Adrenal gland (tissue), 12 donors: ENCODE data around the gene NR5A2. TPM values are rescaled to one million over a fixed set of nuclear protein-coding genes. Genes with fewer than 3 reads are reported as not detected.

ENCODE experiments used
- DNase-seq, 7 donors: peaks; one replicate each; pipeline ENCODE4 v3.0.0-alpha.2; 2019 to 2020
- H3K27ac ChIP-seq, 5 donors: fragments of 200-600 bp; sonication (generic) in 4 of 5; 1 replicate in 3 of 5; 2 replicates in 2 of 5; pipeline versions ENCODE4 v1.5.1 to v1.8.0; 2016 to 2020; ENCODE audit warnings: mild to moderate bottlenecking in 1 of 5
- H3K27me3 ChIP-seq: fragments of 200-600 bp; 2 replicates; pipeline ENCODE4 v1.8.0; 2021
- H3K36me3 ChIP-seq, 2 donors: fragments of 200-600 bp; replicated peaks in 1 of 2; 1 replicate in 1 of 2; 2 replicates in 1 of 2; pipeline versions ENCODE4 v1.5.1 to v1.8.0; 2018 to 2022
- H3K4me1 ChIP-seq, 2 donors: fragments of 200-600 bp; replicated peaks in 1 of 2; 1 replicate in 1 of 2; 2 replicates in 1 of 2; pipeline versions ENCODE4 v1.5.1 to v1.8.0; 2018 to 2021
- H3K4me3 ChIP-seq, 4 donors: fragments of 200-600 bp; sonication (generic) in 3 of 4; one replicate each; pipeline ENCODE4 v1.5.1; 2016 to 2018
- H3K9me3 ChIP-seq, 3 donors: fragments of 200-600 bp; sonication (generic) in 1 of 3; replicated peaks in 1 of 3; 1 replicate in 2 of 3; 2 replicates in 1 of 3; pipeline versions ENCODE4 v1.5.1 to v1.8.0; 2016 to 2021
- POLR2A ChIP-seq, 2 donors: fragments of 450-650 bp; IDR thresholded peaks; one replicate each; pipeline ENCODE4 v1.6.1; 2017; ENCODE audit warnings: antibody characterized with exemption in 2 of 2, mild to moderate bottlenecking in 2 of 2, moderate library complexity in 1 of 2
- WGBS, 4 donors: extraction: QIAGEN DNeasy Blood & Tissue Kit in 2 of 4; methylation state at CpG; one replicate each; pipeline versions ENCODE4 v1.1.5 to v1.1.7; 2013 to 2017; 5-methylcytosine and 5-hydroxymethylcytosine counted together
- intact Hi-C, 2 donors: fragments of 100-400 bp; cut with DNase I; formaldehyde crosslinking; loops; one replicate each; pipeline versions ENCODE4 v1.14.1 to v1.15.0; 2022 to 2023
- polyA plus RNA-seq, 3 donors: library from polyadenylated mRNA; stranded (reverse); fragments of 200-250 nt in 2 of 3; fragments of 350-450 nt in 1 of 3; fragmentation: Illumina TruSeq in 1 of 3; extraction: RNeasy Lipid Tissue Mini Kit (QIAGEN cat#74804) in 1 of 3; gene quantifications; one replicate each; pipeline ENCODE4 v1.2.3, GENCODE V29; 2013 to 2014
- total RNA-seq, 9 donors: library from RNA; depleted of rRNA in 4 of 9; stranded (reverse); fragments of >200 nt in 4 of 9; fragments of 120-200 nt in 1 of 9; fragmentation: NEBNext Ultra II Directional in 1 of 9; extraction: Animal tissue kit (Norgen Biotek cat#: 25700) in 1 of 9; gene quantifications; one replicate each; pipeline versions ENCODE4 v1.1.0 to v1.2.4, GENCODE V29; 2013 to 2023
- TF ChIP-seq, protein P1 (sequence below), 6 experiments: fragments of 450-650 bp in 4 of 6; fragments of 200-600 bp in 2 of 6; sonication (generic) in 1 of 6; IDR thresholded peaks; 1 replicate in 5 of 6; 2 replicates in 1 of 6; pipeline versions ENCODE4 v1.5.1 to v1.8.0; 2016 to 2021; ENCODE audit warnings: antibody characterized with exemption in 6 of 6, mild to moderate bottlenecking in 2 of 6, moderate library complexity in 1 of 6
- donor health status: healthy with polysubstance abuse.
- donor health status: Bipolar disorder and iron deficiency.
- donor health status: DM: yes; HTN: yes; CAD: no.
- donor health status: DM: no; HTN: no; CAD: no.
- donor health status: DM: no; HTN: no; CAD: no.
- donor health status: DM: yes; HTN: yes; CAD: no.

The NR5A2 gene
- total and polyA plus RNA-seq, 12 donors, result 0.40 to 17.3 (median 0.94) TPM

DNA sequence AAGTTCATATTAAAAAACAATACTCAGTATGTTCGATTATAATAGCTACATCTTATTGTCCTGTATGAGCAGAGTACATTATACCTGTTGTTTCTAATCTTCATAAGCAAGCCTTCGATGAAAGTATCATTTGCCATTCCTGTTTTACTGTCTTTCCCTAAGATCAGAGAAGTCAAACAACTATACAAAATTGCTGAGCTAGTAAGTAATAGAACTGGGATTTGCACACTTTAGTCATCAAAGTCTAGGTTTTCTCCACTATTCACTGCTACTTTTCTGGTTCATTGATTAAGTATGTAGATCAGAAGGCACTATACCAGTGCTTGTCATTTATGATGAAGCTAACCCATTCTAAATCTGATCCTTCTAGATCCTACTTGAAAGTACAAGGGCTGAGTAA lies 108.9 kb downstream of the NR5A2 start:
- intact Hi-C loops, result no loop called here
- Histone ChIP-seq H3K4me1 (peaks cover 0 to 6% of the 10 kb centered on the region in 2 donors), H3K27ac (no peak overlapping the region), H3K4me3 (no peak overlapping the region), H3K27me3 (no peaks in the 10 kb centered on the region), H3K9me3 (no peaks in the 10 kb centered on the region), H3K36me3 (no peaks in the 10 kb centered on the region)
- no peak for DNase-seq
- no peak for TF ChIP-seq POLR2A (IDR thresholded peaks at IDR 0.05)
- TF ChIP-seq, protein P1, sequence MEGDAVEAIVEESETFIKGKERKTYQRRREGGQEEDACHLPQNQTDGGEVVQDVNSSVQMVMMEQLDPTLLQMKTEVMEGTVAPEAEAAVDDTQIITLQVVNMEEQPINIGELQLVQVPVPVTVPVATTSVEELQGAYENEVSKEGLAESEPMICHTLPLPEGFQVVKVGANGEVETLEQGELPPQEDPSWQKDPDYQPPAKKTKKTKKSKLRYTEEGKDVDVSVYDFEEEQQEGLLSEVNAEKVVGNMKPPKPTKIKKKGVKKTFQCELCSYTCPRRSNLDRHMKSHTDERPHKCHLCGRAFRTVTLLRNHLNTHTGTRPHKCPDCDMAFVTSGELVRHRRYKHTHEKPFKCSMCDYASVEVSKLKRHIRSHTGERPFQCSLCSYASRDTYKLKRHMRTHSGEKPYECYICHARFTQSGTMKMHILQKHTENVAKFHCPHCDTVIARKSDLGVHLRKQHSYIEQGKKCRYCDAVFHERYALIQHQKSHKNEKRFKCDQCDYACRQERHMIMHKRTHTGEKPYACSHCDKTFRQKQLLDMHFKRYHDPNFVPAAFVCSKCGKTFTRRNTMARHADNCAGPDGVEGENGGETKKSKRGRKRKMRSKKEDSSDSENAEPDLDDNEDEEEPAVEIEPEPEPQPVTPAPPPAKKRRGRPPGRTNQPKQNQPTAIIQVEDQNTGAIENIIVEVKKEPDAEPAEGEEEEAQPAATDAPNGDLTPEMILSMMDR (IDR thresholded peaks at IDR 0.05), result no peak
- 73 to 86% (median 77%) methylated on average over 2 of the region's 2 CpGs for WGBS, 4 donors

DNA sequence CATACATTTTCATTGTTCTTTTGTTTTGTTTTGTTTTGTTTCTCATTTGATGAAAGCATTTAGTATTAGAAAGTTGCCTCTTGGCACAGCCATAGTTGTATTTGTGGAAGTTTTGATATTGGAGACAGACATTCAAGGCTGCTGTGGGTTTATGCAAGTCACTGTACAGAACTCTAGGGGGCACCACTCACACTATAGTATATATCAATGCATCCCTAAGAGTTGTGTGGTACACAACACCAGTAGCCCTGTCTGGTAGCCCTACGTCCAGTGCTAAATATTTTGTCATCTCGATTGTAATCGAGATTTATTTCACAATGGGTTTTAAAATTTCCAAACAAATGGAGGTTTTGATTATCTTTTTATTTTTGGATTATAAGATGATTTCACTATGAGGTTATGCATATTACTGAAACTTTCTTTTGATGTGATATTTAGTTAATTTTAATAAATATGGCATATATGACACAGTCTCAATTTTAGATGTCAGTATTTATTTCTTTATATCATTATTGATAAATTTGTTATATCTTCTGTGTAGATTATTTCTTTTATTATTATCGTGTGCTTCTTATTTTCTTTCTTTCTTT lies 112.2 kb downstream of the NR5A2 start:
- intact Hi-C loops, result no loop called here
- Histone ChIP-seq H3K4me1 (no peaks in the 10 kb centered on the region), H3K36me3 (no peaks in the 10 kb centered on the region), H3K4me3 (no peak overlapping the region), H3K27ac (no peak overlapping the region), H3K27me3 (no peaks in the 10 kb centered on the region), H3K9me3 (no peaks in the 10 kb centered on the region)
- WGBS, 4 donors, result 65 to 77% (median 69%) methylated on average over 4 of the region's 4 CpGs
- peak in 1 of 7 donors; percentile 17 for DNase-seq
- TF ChIP-seq, protein P1 (IDR thresholded peaks at IDR 0.05), result peak; percentile 11 to 44 (median 37)
- no peak for TF ChIP-seq POLR2A (IDR thresholded peaks at IDR 0.05)

DNA sequence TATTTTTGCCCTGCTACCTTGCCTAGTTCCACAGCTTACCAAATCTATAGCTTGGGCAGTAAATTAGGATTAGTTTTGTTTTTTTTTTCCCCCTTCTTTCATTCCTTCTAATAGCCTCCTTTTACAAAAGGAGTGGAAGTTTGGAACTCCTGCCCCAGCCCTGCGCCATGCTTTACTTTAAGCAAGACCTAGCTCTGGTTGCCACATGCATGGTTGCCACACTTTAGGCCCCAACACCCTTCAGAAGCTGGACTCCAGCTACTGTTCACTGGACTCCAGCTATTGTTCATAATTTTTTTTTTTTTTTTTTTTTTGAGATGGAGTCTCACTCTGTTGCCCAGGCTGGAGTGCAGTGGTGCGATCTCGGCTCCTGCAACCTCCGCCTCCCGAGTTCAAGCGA lies 115.8 kb downstream of the NR5A2 start:
- DNase-seq, result no peak
- 78 to 94% (median 84%) methylated on average over 6 of the region's 6 CpGs for WGBS, 4 donors
- no peaks in the 10 kb centered on the region for H3K36me3 ChIP-seq
- H3K27ac ChIP-seq, result no peak overlapping the region
- H3K9me3 ChIP-seq, result no peaks in the 10 kb centered on the region
- H3K4me1 ChIP-seq, result no peaks in the 10 kb centered on the region
- TF ChIP-seq, protein P1 (IDR thresholded peaks at IDR 0.05), result no peak
- no peak for TF ChIP-seq POLR2A (IDR thresholded peaks at IDR 0.05)
- no peaks in the 10 kb centered on the region for H3K27me3 ChIP-seq
- H3K4me3 ChIP-seq, result no peak overlapping the region
- intact Hi-C loops, result no loop called here

DNA sequence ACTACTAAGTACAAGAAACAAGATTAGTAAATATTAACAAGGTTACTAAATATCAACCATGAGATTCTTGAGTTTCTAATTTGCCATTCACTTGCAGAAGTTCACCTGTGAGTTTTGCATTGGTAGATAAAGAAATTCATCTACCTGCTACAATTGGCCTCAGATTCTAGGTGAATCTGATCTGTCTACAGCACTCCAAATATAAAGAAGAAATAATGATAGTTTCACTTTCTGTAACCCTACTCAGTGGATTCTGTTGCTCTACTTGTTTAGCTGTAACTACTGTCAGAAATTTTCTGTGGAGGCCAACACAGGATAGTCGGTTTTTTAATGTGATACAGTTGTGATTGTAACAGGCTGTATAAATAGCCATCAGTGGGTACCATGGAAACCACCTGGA lies 118.6 kb downstream of the NR5A2 start:
- intact Hi-C loops, result no loop called here
- WGBS, 4 donors, result 29 to 43% (median 39%) methylated on average over 1 of the region's 1 CpG

More for the DNA sequence above, 118.6 kb downstream of the NR5A2 start:
- H3K9me3 ChIP-seq, result no peaks in the 10 kb centered on the region
- H3K27me3 ChIP-seq, result no peaks in the 10 kb centered on the region
- no peak overlapping the region for H3K4me3 ChIP-seq
- TF ChIP-seq, protein P1 (IDR thresholded peaks at IDR 0.05), result no peak
- no peak for TF ChIP-seq POLR2A (IDR thresholded peaks at IDR 0.05)
- no peaks in the 10 kb centered on the region for H3K4me1 ChIP-seq
- no peaks in the 10 kb centered on the region for H3K36me3 ChIP-seq
- no peak for DNase-seq
- no peak overlapping the region for H3K27ac ChIP-seq
